SK-N-MC (cell line): ENCODE measurements around the gene TUBA8.

Source experiments
- DNase-seq: peaks from one replicate; pipeline ENCODE4 v3.0.0-alpha.2; 2011; ENCODE audit warnings: low read depth, low spot score
- H3K27ac ChIP-seq: fragments of 200-600 bp; sonication (generic); 2 replicates; pipeline ENCODE4 v1.5.1; 2016; ENCODE audit warnings: mixed run types
- H3K36me3 ChIP-seq: fragments of 200-600 bp; sonication (generic); 2 replicates; pipeline ENCODE4 v1.6.1; 2017; ENCODE audit warnings: antibody characterized with exemption, low read length, mixed read lengths; ENCODE audit not compliant: insufficient read depth
- H3K4me3 ChIP-seq: fragments of 200-600 bp; sonication (generic); 2 replicates; pipeline ENCODE4 v1.5.1; 2016
- H3K9ac ChIP-seq: fragments of 200-600 bp; sonication (generic); 2 replicates; pipeline ENCODE4 v1.8.0; 2017; ENCODE audit warnings: mixed run types, mixed read lengths; ENCODE audit not compliant: insufficient read length
- H3K9me3 ChIP-seq: fragments of 200-600 bp; sonication (generic); 2 replicates; pipeline ENCODE4 v1.6.1; 2017; ENCODE audit warnings: low read depth, mild to moderate bottlenecking, antibody characterized with exemption, low read length, moderate library complexity, mixed read lengths
- EZH2 ChIP-seq: fragments of 200-600 bp; sonication (generic); IDR thresholded peaks from one replicate; pipeline ENCODE4 v1.6.1; 2017; ENCODE audit warnings: antibody characterized with exemption
- FOXP2 ChIP-seq: optimal IDR thresholded peaks from 2 replicates; pipeline ENCODE3; 2011; ENCODE audit warnings: mild to moderate bottlenecking, moderate library complexity; ENCODE audit not compliant: insufficient read depth; ENCODE audit errors: extremely low read length, control extremely low read depth
- POLR2AphosphoS5 ChIP-seq: IDR thresholded peaks from 2 replicates; pipeline ENCODE4 v1.6.1; 2012; ENCODE audit warnings: mild to moderate bottlenecking, low read depth, low read length, borderline replicate concordance

The TUBA8 gene

DNA sequence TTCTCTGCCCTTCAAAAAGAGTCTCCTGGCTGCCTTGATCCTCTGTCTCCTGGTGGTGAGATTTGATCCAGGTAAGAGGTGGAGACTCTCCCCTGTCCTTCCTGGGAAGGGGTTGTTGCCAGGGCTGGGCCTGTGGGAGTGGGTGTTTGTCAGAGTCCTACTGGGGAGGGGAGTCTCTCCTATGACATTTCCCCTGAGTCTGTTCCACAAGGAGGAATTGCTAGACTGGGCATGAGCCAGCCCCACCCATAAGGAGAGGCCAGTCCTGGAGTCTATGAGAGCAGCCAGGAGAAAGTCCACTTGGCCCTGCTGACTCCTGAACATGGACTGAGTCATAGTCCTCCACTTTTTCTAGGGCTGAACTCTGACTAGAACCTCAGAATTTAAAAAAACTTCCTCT is 25.4 kb upstream of the TUBA8 start:
- Histone ChIP-seq H3K36me3 (peaks cover 65% of the 10 kb centered on the region), H3K9ac (no peak overlapping the region), H3K4me3 (no peak overlapping the region), H3K9me3 (no peaks in the 10 kb centered on the region), H3K27ac (no peak overlapping the region)
- no peak for DNase-seq
- TF ChIP-seq POLR2AphosphoS5 (no peak), EZH2 (no peak), FOXP2 (no peak)

DNA sequence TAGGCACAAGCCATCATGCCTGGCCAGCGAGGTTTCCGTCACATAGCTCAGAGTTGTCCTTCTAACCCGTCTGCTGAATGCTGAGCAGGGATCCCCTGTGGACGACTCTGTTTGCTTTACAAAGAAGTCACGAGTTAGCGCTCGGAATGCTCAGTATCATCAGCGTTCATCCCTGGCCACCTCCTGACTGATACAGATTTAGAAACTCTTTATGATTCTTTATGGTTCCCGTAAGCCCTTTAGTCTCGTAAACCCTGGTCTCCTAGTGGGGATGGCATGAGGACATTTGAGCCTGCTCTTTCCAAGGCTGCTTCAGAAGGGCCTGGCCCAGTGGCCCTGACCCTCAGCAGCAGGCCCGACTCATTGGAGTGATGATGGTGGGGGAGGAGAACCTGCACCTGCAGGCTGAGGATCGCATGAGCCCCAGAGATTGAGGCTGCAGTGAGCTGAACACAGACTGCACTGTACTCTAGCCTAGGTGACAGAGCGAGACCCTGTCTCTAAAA is 23.2 kb upstream of the TUBA8 start:
- H3K27ac ChIP-seq: no peak overlapping the region
- H3K9ac ChIP-seq: no peak overlapping the region
- H3K4me3 ChIP-seq: no peak overlapping the region
- no peaks in the 10 kb centered on the region for H3K9me3 ChIP-seq
- TF ChIP-seq EZH2 (no peak), FOXP2 (no peak), POLR2AphosphoS5 (no peak)
- H3K36me3 ChIP-seq: peaks cover 45% of the 10 kb centered on the region
- no peak for DNase-seq

DNA sequence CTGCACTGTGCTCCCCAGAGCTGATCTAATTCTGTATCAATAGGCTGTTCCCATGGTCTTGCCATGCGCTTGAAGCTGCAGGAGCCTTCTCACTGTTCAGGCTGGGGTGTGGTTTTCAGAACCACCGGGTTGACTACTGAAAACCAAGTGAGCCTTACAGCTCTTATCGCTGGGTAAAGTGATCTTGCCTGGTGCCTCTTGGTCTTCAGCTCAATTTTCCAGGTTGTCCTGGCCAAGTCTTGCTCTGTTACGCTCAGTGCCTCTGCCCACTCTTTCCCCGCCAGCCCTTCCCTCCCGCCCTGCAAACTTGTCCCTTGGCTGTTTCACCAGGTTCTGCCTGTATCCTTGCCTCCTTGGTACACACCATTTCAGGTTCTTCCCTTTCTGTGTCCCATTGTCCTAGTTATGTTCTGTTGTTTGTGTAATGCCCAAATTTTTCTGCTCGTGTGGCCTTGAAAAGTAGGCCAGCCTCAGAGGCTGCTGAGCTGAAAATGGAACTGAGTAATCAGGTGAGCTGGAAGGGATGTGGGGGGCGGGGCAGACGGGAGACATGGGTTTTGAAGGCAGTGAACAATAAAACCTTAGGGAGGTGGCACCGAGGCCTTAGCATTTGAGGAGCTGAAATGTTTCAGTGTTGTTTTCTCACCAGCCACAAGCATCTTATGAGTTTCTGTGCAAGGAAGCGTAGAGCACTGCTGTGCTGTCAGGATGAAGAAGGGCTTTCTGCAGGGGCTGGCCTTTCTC is 21.6 kb upstream of the TUBA8 start:
- H3K9ac ChIP-seq: no peak overlapping the region
- no peak overlapping the region for H3K27ac ChIP-seq
- no peak for DNase-seq
- H3K36me3 ChIP-seq: peaks cover 29% of the 10 kb centered on the region
- H3K4me3 ChIP-seq: no peak overlapping the region
- H3K9me3 ChIP-seq: no peaks in the 10 kb centered on the region
- TF ChIP-seq POLR2AphosphoS5 (no peak), FOXP2 (no peak), EZH2 (no peak)

DNA sequence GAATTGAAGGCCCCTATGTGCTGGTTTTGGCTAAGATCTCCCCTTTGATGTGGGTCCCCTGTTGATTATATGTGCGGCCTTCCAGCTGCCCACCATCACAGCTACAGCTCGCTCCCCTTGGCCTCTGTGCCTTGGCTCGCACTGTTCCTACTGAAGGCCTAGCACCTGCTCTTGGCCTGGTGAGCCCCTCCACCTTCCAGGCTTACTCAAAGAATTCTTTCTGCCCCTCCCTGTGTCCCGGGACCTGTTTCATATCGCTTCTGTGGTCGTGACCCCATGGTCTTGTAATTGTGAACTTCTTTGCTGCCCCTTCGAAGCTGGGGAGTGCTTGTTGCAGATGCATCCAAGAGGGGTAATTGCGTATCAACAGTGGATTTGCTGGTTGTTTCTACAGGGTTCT is 20.3 kb upstream of the TUBA8 start:
- H3K9me3 ChIP-seq: no peaks in the 10 kb centered on the region
- H3K27ac ChIP-seq: no peak overlapping the region
- DNase-seq: no peak
- H3K36me3 ChIP-seq: peaks cover 23% of the 10 kb centered on the region
- H3K4me3 ChIP-seq: no peak overlapping the region
- no peak for TF ChIP-seq FOXP2
- no peak for TF ChIP-seq POLR2AphosphoS5
- TF ChIP-seq EZH2: no peak
- no peak overlapping the region for H3K9ac ChIP-seq

- no peaks in the 10 kb centered on the region for H3K9me3 ChIP-seq
- no peak overlapping the region for H3K4me3 ChIP-seq
- no peak overlapping the region for H3K9ac ChIP-seq
- no peak for DNase-seq
- peaks cover 22% of the 10 kb centered on the region for H3K36me3 ChIP-seq
- TF ChIP-seq FOXP2 (no peak), POLR2AphosphoS5 (no peak), EZH2 (no peak)
- H3K27ac ChIP-seq: no peak overlapping the region
Observed at GRCh38 chr22:18091478-18091877, 19.1 kb upstream of the TUBA8 start.

DNA sequence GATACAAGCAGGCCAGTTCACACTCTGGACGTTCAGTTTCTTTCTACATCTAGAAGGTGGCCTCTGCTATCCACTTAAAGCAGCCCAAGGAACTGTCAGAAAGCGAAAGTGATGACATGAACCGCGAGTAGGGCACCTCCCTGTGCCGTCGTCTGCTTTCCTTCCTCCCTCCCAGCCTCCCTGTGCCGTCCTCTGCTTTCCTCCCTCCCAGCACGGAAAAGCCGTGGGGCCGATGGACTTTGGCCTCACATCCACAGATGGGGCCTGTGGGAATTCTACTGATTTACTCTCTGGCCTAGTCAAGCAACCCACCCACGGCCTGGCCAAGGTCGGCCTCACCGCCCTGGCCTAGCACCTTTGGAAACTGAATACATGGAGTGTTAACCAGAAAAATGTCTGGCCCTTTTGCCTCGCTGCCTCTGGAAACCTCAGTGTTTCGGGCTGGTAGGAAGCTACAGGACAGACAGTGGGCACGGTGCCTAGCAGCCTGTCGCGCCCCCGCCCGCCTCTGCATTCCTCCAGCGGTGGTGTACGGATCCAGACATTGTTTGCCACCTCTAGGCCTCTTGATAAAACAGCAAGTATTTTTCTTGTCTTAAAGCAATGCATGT is 18.6 kb upstream of the TUBA8 start:
- DNase-seq: no peak
- TF ChIP-seq FOXP2 (no peak), POLR2AphosphoS5 (no peak), EZH2 (no peak)
- H3K9me3 ChIP-seq: no peaks in the 10 kb centered on the region
- H3K9ac ChIP-seq: no peak overlapping the region
- H3K36me3 ChIP-seq: peaks cover 22% of the 10 kb centered on the region
- H3K4me3 ChIP-seq: no peak overlapping the region
- H3K27ac ChIP-seq: no peak overlapping the region

GRCh38 chr22:18093661-18094060 is 16.9 kb upstream of the TUBA8 start:
- DNase-seq: no peak
- TF ChIP-seq POLR2AphosphoS5 (no peak), EZH2 (no peak), FOXP2 (no peak)
- Histone ChIP-seq H3K27ac (no peak overlapping the region), H3K4me3 (no peak overlapping the region), H3K9me3 (no peaks in the 10 kb centered on the region), H3K9ac (no peak overlapping the region), H3K36me3 (peaks cover 8% of the 10 kb centered on the region; the same call in 1 of the 2 replicates)

DNA sequence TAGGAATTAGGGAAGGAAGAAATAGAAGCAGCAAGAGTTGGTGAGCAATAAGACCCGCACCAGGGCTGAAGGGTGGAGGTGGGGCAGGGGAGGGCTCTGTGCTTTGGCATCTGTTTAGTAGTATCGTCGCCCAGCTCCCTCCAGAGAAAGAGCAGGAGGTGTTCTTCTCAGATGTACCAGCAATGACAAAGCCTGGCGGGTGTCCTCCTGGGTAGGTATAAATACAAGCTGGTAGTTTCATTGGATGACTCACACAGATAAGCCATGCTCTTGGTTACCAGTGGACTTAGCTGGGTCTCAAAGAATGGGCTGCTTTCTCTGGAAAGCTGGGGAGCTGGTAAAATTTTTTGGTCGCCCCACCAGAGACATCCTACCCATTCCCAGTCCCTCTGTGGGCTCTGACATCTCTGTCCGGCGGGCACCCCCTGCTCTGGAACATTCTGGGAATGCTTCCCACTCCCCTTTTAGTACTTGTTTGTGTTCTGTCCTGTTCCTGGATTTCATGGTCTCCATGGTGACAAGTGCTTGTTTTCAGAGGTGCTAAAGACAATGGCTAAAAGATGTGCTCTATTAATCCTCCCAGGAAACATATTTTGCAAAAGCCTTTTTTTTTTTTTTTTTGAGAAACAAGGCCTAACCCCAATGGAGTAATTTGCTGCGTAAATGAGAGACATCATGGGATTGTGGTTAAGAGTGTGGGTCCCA is 15.4 kb upstream of the TUBA8 start:
- no peak overlapping the region for H3K27ac ChIP-seq
- H3K9me3 ChIP-seq: no peaks in the 10 kb centered on the region
- no peak overlapping the region for H3K9ac ChIP-seq
- TF ChIP-seq EZH2: no peak
- TF ChIP-seq POLR2AphosphoS5: no peak
- TF ChIP-seq FOXP2: no peak
- H3K36me3 ChIP-seq: peaks cover under 1% of the 10 kb centered on the region; the same call in 1 of the 2 replicates
- H3K4me3 ChIP-seq: no peak overlapping the region
- no peak for DNase-seq
